D721Med (cell line): ENCODE results near the gene JMJD1C.

Source experiments
- DNase-seq: peaks from one replicate; pipeline ENCODE4 v3.0.0; 2011; ENCODE audit warnings: low spot score; ENCODE audit not compliant: insufficient read length
- FAIRE-seq: peaks from 2 replicates; lab custom pipeline; 2011; peaks lifted over from hg19 to GRCh38; lab: Jason Lieb, UNC
- CTCF ChIP-seq: IDR thresholded peaks from 2 replicates; pipeline ENCODE4 v1.5.1; 2012; ENCODE audit warnings: mild to moderate bottlenecking, control low read depth; ENCODE audit not compliant: insufficient read depth; ENCODE audit errors: missing control alignments

The JMJD1C gene

GRCh38 chr10:63364918-63365317, 100.9 kb downstream of the JMJD1C start:
- TF ChIP-seq CTCF: no peak
- no peak for FAIRE-seq
- no peak for DNase-seq

GRCh38 chr10:63363951-63364350, 101.8 kb downstream of the JMJD1C start:
- FAIRE-seq (no peak), DNase-seq (no peak)
- no peak for TF ChIP-seq CTCF

DNA sequence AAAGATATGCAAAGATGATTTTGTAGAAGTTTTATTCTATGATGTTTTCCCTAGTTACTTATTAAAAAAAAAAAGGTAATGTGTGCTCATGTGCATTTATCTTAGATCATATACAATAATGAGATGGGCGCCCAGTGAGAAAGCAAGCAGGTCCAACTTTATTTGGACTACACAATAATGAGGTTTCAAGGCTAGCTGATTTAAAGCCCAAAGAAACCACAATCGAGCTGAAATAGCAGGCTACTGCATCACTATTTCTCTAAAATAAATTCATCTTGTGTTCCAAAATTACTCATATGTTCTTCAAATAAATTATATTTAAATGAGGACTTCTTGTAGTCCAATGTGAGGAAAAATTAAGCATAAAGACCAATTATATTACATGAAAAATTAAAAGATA, 110.1 kb downstream of the JMJD1C start:
- no peak for TF ChIP-seq CTCF
- DNase-seq (no peak), FAIRE-seq (no peak)

- TF ChIP-seq CTCF: no peak
- FAIRE-seq: no peak
- DNase-seq: no peak
Measured at GRCh38 chr10:63352976-63353375, 112.8 kb downstream of the JMJD1C start.

GRCh38 chr10:63348245-63348850, 117.4 kb downstream of the JMJD1C start:
- FAIRE-seq (no peak), DNase-seq (no peak)
- TF ChIP-seq CTCF: no peak

DNA sequence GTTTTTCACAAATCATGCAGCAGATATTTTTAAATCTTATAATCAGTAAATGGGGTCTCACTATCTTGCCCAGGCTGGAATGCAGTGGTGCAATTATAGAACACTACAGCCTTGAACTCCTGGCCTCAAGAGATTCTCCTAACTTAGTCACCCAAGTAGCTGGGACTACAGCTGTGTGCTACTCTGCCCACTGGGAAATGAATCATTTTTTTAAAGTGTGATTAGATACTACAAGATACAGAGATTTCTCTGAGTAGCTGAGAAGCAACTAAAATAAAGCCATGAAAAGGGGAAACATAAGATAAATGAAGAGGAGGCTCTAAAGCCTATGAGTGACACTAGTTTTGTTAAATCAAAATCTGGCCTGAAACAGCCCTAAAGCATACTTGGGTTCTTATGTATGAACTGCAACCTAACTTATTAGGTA, 119.7 kb downstream of the JMJD1C start:
- no peak for FAIRE-seq
- TF ChIP-seq CTCF: no peak
- DNase-seq: no peak

DNA sequence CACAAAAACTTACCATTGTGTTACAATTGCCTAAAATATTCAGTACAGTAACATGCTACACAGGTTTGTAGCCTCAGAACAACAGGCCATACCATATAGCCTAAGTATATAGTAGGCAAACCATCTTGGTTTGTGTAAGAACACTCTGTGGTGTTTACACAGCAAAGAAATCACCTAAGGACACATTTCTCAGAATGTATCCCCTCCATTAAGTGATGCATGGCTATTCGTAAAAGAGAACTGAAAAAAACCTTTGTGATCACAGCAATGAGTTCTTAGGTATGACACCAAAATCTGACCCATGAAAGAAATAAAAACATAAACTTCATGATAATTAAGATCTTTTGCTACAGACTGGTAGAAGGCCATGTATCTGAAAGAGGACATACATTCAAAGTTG, 121.5 kb downstream of the JMJD1C start:
- no peak for FAIRE-seq
- TF ChIP-seq CTCF: no peak
- no peak for DNase-seq
